HEK293 (cell line): ENCODE data around the gene SYNDIG1.

Experiments
- CTCF ChIA-PET: fragments of 350-600 bp; formaldehyde crosslinking; extraction: SDS; loops from one replicate; lab custom pipeline; 2021; ENCODE audit warnings: antibody characterized with exemption; lab: Yijun Ruan, JAX
- POLR2A ChIA-PET: fragments of 300-600 bp; formaldehyde crosslinking; extraction: SDS; loops from one replicate; lab custom pipeline; 2020; ENCODE audit warnings: antibody characterized with exemption, inconsistent platforms; lab: Yijun Ruan, JAX
- H3K27ac ChIP-seq: fragments of 200-500 bp; sonication (Bioruptor generic); 2 replicates; pipeline ENCODE4 v1.5.1; 2014; ENCODE audit warnings: low read depth, low read length, control low read depth, inconsistent platforms; ENCODE audit errors: extremely low read depth
- H3K36me3 ChIP-seq, 2 experiments: fragments of 200-500 bp in 1 of 2; sonication (Bioruptor generic) in 1 of 2; 1 replicate in 1 of 2; 2 replicates in 1 of 2; pipeline ENCODE4 v1.5.1; 2014 to 2017; ENCODE audit warnings: inconsistent platforms in 2 of 2, low read length in 2 of 2; ENCODE audit not compliant: control insufficient read depth in 2 of 2, insufficient read depth in 1 of 2
- H3K4me1 ChIP-seq: fragments of 200-500 bp; sonication (Bioruptor generic); 2 replicates; pipeline ENCODE4 v1.5.1; 2014; ENCODE audit warnings: mild to moderate bottlenecking, low read length, inconsistent platforms; ENCODE audit not compliant: control insufficient read depth, insufficient read depth
- H3K4me3 ChIP-seq: 2 replicates; pipeline ENCODE4 v1.5.1; 2011; ENCODE audit warnings: low read depth, mild to moderate bottlenecking, control low read depth, low read length, moderate library complexity
- H3K9me3 ChIP-seq: fragments of 200-500 bp; sonication (Bioruptor generic); 2 replicates; pipeline ENCODE4 v1.5.1; 2014; ENCODE audit warnings: low read depth, low read length, inconsistent platforms; ENCODE audit not compliant: control insufficient read depth, insufficient read depth
- GFI1B ChIP-seq: fragments of 450-650 bp; formaldehyde crosslinking; IDR thresholded peaks from 2 replicates; pipeline ENCODE4 v1.5.1; 2016; ENCODE audit warnings: missing biosample characterization, missing genetic modification characterization
- HIC1 ChIP-seq: fragments of 450-650 bp; formaldehyde crosslinking; IDR thresholded peaks from 2 replicates; pipeline ENCODE4 v1.5.1; 2016; ENCODE audit warnings: missing biosample characterization, missing genetic modification characterization
- REST ChIP-seq: fragments of 450-650 bp; formaldehyde crosslinking; IDR thresholded peaks from 2 replicates; pipeline ENCODE4 v1.5.1; 2016; ENCODE audit warnings: missing biosample characterization, missing genetic modification characterization
- ZBTB20 ChIP-seq: fragments of 450-650 bp; formaldehyde crosslinking; IDR thresholded peaks from 2 replicates; pipeline ENCODE4 v1.5.1; 2016; ENCODE audit warnings: missing biosample characterization, missing genetic modification characterization
- ZFP41 ChIP-seq: fragments of 450-650 bp; formaldehyde crosslinking; IDR thresholded peaks from 2 replicates; pipeline ENCODE4 v1.5.1; 2016; ENCODE audit warnings: missing biosample characterization, missing genetic modification characterization, borderline replicate concordance
- ZNF274 ChIP-seq, 2 experiments: fragments of 200-500 bp in 1 of 2; fragments of 450-650 bp in 1 of 2; sonication (Bioruptor generic) in 1 of 2; formaldehyde crosslinking in 1 of 2; IDR thresholded peaks; 2 replicates each; pipeline versions ENCODE4 v1.5.1 to v1.6.1; 2014 to 2016; ENCODE audit warnings: borderline replicate concordance in 1 of 2, inconsistent platforms in 1 of 2, low read length in 1 of 2, missing biosample characterization in 1 of 2, missing genetic modification characterization in 1 of 2
- ZNF398 ChIP-seq: fragments of 450-650 bp; formaldehyde crosslinking; IDR thresholded peaks from 2 replicates; pipeline ENCODE4 v1.5.1; 2017; ENCODE audit warnings: missing biosample characterization, missing genetic modification characterization
- ZNF488 ChIP-seq: fragments of 450-650 bp; formaldehyde crosslinking; IDR thresholded peaks from 2 replicates; pipeline ENCODE4 v1.5.1; 2016; ENCODE audit warnings: missing biosample characterization, missing genetic modification characterization
- ZNF580 ChIP-seq: fragments of 450-650 bp; formaldehyde crosslinking; IDR thresholded peaks from 2 replicates; pipeline ENCODE4 v1.5.1; 2016; ENCODE audit warnings: missing biosample characterization, missing genetic modification characterization
- ZNF600 ChIP-seq: fragments of 450-650 bp; formaldehyde crosslinking; IDR thresholded peaks from 2 replicates; pipeline ENCODE4 v1.5.1; 2016; ENCODE audit warnings: missing biosample characterization, missing genetic modification characterization
- ZNF658 ChIP-seq: fragments of 450-650 bp; formaldehyde crosslinking; IDR thresholded peaks from 2 replicates; pipeline ENCODE4; 2016; ENCODE audit warnings: missing biosample characterization, missing genetic modification characterization
- ZNF692 ChIP-seq: fragments of 450-650 bp; formaldehyde crosslinking; IDR thresholded peaks from 2 replicates; pipeline ENCODE4 v1.5.1; 2016; ENCODE audit warnings: missing biosample characterization, missing genetic modification characterization
- ZSCAN30 ChIP-seq: fragments of 450-650 bp; IDR thresholded peaks from 2 replicates; pipeline ENCODE4 v1.5.1; 2018; ENCODE audit warnings: missing biosample characterization, mild to moderate bottlenecking, missing genetic modification characterization, moderate library complexity

The SYNDIG1 gene

GRCh38 chr20:24669701-24670100 lies 200.3 kb downstream of the SYNDIG1 start:
- no peak for TF ChIP-seq ZNF274 (IDR thresholded peaks at IDR 0.05; ENCODE audit: low read length)
- no peak for TF ChIP-seq ZNF274 (tag by site-specific recombination; IDR thresholded peaks at IDR 0.05; ENCODE audit: borderline replicate concordance)
- no peak for TF ChIP-seq ZFP41
- no peak for TF ChIP-seq ZNF692
- TF ChIP-seq ZSCAN30 (tag by site-specific recombination) = no peak
- no peak for TF ChIP-seq ZNF658
- no peak for TF ChIP-seq ZNF398
- H3K4me3 ChIP-seq = no peak overlapping the region
- ChIA-PET POLR2A (no interaction called here), CTCF (no interaction called here)
- no peaks in the 10 kb centered on the region for H3K36me3 ChIP-seq
- no peaks in the 10 kb centered on the region for H3K9me3 ChIP-seq
- no peaks in the 10 kb centered on the region for H3K4me1 ChIP-seq
- H3K27ac ChIP-seq = no peak overlapping the region

- no peak overlapping the region for H3K27ac ChIP-seq
- POLR2A ChIA-PET = no interaction called here
- TF ChIP-seq ZBTB20 (tag by site-specific recombination) (no peak), ZNF580 (tag by site-specific recombination) (no peak), ZNF488 (no peak), HIC1 (tag by site-specific recombination) (no peak), GFI1B (tag by site-specific recombination) (no peak), ZNF600 (no peak), REST (tag by site-specific recombination) (no peak)
- no peak overlapping the region for H3K4me3 ChIP-seq
- no peaks in the 10 kb centered on the region for H3K36me3 ChIP-seq
- CTCF ChIA-PET = no interaction called here
- H3K9me3 ChIP-seq = no peaks in the 10 kb centered on the region
- H3K4me1 ChIP-seq = no peaks in the 10 kb centered on the region
These were observed 201.0 kb downstream of the SYNDIG1 start for GRCh38 chr20:24670341-24670872.
